Cardiac fibroblast (primary cell): ENCODE data around the gene PARD3B.
A peak's percentile ranks its signal among the peaks of the same experiment; 100 is the strongest.

Experiments used
- DNase-seq, 2 donors: peaks; one replicate each; pipeline versions ENCODE4 v3.0.0 to v3.0.0-alpha.2; 2010; ENCODE audit warnings: low read depth in 2 of 2
- H3K4me3 ChIP-seq, 2 donors: replicated peaks in 1 of 2; 1 replicate in 1 of 2; 2 replicates in 1 of 2; pipeline ENCODE4 v1.5.1; 2011; ENCODE audit warnings: low read depth in 2 of 2, low read length in 2 of 2, mild to moderate bottlenecking in 2 of 2, moderate library complexity in 1 of 2
- CTCF ChIP-seq: IDR thresholded peaks from one replicate; pipeline ENCODE4 v1.5.1; 2011; ENCODE audit warnings: low read depth, mild to moderate bottlenecking, low read length, inconsistent platforms

Gene PARD3B

GRCh38 chr2:205053827-205054410, 508.6 kb downstream of the PARD3B start:
- DNase-seq = peak; percentile 5 to 42
- no peak for TF ChIP-seq CTCF
- no peak overlapping the region for H3K4me3 ChIP-seq

GRCh38 chr2:205054789-205055188, 509.5 kb downstream of the PARD3B start:
- no peak overlapping the region for H3K4me3 ChIP-seq
- no peak for TF ChIP-seq CTCF
- no peak for DNase-seq

- DNase-seq = no peak
- no peak for TF ChIP-seq CTCF
- no peak overlapping the region for H3K4me3 ChIP-seq
Observed at GRCh38 chr2:205055251-205055650, 510.0 kb downstream of the PARD3B start.

- no peak overlapping the region for H3K4me3 ChIP-seq
- no peak for TF ChIP-seq CTCF
- DNase-seq = peak in 1 of 2 donors; percentile 7
Observed at GRCh38 chr2:205056151-205056561, 510.9 kb downstream of the PARD3B start.

GRCh38 chr2:205058409-205058808, 513.1 kb downstream of the PARD3B start:
- no peak for TF ChIP-seq CTCF
- no peak overlapping the region for H3K4me3 ChIP-seq
- peak in 1 of 2 donors; percentile 33 for DNase-seq

GRCh38 chr2:205060269-205060668, 515.0 kb downstream of the PARD3B start:
- no peak for TF ChIP-seq CTCF

GRCh38 chr2:205066081-205066480, 520.8 kb downstream of the PARD3B start:
- H3K4me3 ChIP-seq = no peak overlapping the region
- no peak for TF ChIP-seq CTCF
- no peak for DNase-seq

More at GRCh38 chr2:205060269-205060668, 515.0 kb downstream of the PARD3B start:
- no peak overlapping the region for H3K4me3 ChIP-seq
- peak in 1 of 2 donors; percentile 84 for DNase-seq
